Measurements from ENCODE around the gene MUC2.

GRCh38 chr11:1107316-1108245, 32.9 kb downstream of the MUC2 start:
- TF ChIP-seq, protein P1, sequence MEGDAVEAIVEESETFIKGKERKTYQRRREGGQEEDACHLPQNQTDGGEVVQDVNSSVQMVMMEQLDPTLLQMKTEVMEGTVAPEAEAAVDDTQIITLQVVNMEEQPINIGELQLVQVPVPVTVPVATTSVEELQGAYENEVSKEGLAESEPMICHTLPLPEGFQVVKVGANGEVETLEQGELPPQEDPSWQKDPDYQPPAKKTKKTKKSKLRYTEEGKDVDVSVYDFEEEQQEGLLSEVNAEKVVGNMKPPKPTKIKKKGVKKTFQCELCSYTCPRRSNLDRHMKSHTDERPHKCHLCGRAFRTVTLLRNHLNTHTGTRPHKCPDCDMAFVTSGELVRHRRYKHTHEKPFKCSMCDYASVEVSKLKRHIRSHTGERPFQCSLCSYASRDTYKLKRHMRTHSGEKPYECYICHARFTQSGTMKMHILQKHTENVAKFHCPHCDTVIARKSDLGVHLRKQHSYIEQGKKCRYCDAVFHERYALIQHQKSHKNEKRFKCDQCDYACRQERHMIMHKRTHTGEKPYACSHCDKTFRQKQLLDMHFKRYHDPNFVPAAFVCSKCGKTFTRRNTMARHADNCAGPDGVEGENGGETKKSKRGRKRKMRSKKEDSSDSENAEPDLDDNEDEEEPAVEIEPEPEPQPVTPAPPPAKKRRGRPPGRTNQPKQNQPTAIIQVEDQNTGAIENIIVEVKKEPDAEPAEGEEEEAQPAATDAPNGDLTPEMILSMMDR (conservative IDR thresholded peaks at IDR 0.05; ENCODE audit: low read depth, low read length): no peak
- no peak for TF ChIP-seq EZH2phosphoT487 (IDR thresholded peaks at IDR 0.05; ENCODE audit: borderline replicate concordance, low read length)

Measured in PC-3 (cell line).